T-helper 1 cell (primary cell): ENCODE results near the gene NME5.
"Not testable (repeated sequence)": the region's sequence is repeated elsewhere in the genome, so short reads cannot be mapped to it uniquely, and the experiment has no call there.

ENCODE experiments used
- DNase-seq, 5 donors: peaks; one replicate each; pipeline ENCODE4 v3.0.0-alpha.2; 2012 to 2020

Gene NME5

GRCh38 chr5:138077064-138077696 is 62.0 kb downstream of the NME5 start:
- DNase-seq, result peak in 4 of 5 donors; percentile 18 to 33 (median 26)

- DNase-seq, result not testable (repeated sequence)
Observed at GRCh38 chr5:138070026-138070425, 69.2 kb downstream of the NME5 start.

GRCh38 chr5:138068742-138069600 is 70.3 kb downstream of the NME5 start:
- peak; percentile 26 to 67 (median 46) for DNase-seq

DNA sequence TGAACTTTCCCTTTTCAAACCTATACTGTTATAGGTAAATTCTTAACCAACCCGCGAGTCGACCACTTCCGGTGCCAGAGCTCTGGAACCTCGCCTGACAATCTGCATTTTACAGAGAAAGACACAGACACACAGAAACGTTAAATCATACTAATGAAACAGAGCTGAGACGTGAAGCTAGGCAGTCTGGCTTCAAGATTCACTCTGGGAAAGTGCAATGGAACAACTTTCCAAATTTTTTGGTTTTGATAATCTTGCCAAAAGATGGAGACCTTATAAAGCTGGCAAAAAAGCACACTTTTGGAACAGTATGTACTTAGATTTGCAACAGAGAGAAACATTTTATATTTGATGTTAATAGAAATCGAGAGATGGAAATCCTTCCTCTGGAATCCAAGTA is 71.3 kb downstream of the NME5 start:
- no peak for DNase-seq
